Kidney (tissue), 14 donors: ENCODE measurements around the gene SLC25A30. TPM values are rescaled to one million over a fixed set of nuclear protein-coding genes. Genes with fewer than 3 reads are reported as not detected.
"Not testable (repeated sequence)": the region's sequence is repeated elsewhere in the genome, so short reads cannot be mapped to it uniquely, and the experiment has no call there.

Experiments
- DNase-seq, 5 donors: peaks; one replicate each; pipeline ENCODE4 v3.0.0-alpha.2; 2013 to 2020
- FAIRE-seq: peaks from 2 replicates; lab custom pipeline; 2012; peaks lifted over from hg19 to GRCh38; lab: Jason Lieb, UNC
- H3K27ac ChIP-seq, 2 donors: one replicate each; pipeline ENCODE4 v1.7.0; 2013; ENCODE audit warnings: low read depth in 2 of 2, low read length in 2 of 2, inconsistent platforms in 1 of 2
- H3K27me3 ChIP-seq: one replicate; pipeline ENCODE4 v1.7.1; 2013; ENCODE audit warnings: low read length, inconsistent platforms; ENCODE audit not compliant: control insufficient read depth, insufficient read depth
- H3K36me3 ChIP-seq, 3 donors: one replicate each; pipeline versions ENCODE4 v1.7.0 to v1.7.1; 2013; ENCODE audit warnings: low read length in 3 of 3, control low read depth in 1 of 3, inconsistent platforms in 1 of 3; ENCODE audit not compliant: insufficient read depth in 3 of 3, control insufficient read depth in 2 of 3
- H3K4me1 ChIP-seq, 3 donors: one replicate each; pipeline versions ENCODE4 v1.7.0 to v1.7.1; 2013; ENCODE audit warnings: low read length in 3 of 3, inconsistent platforms in 1 of 3, low read depth in 1 of 3; ENCODE audit not compliant: control insufficient read depth in 2 of 3, insufficient read depth in 2 of 3
- H3K4me3 ChIP-seq, 3 donors: one replicate each; pipeline versions ENCODE4 v1.7.0 to v1.8.1; 2013; ENCODE audit warnings: low read length in 3 of 3, control low read depth in 1 of 3, inconsistent platforms in 1 of 3
- H3K9ac ChIP-seq, 3 donors: one replicate each; pipeline versions ENCODE4 v1.7.0 to v1.7.1; 2013; ENCODE audit warnings: low read length in 3 of 3, control low read depth in 1 of 3, inconsistent platforms in 1 of 3
- H3K9me3 ChIP-seq, 3 donors: one replicate each; pipeline versions ENCODE4 v1.7.0 to v1.7.1; 2013; ENCODE audit warnings: low read length in 3 of 3, control low read depth in 1 of 3, inconsistent platforms in 1 of 3; ENCODE audit not compliant: control insufficient read depth in 2 of 3, insufficient read depth in 1 of 3
- CTCF ChIP-seq: IDR thresholded peaks from 3 replicates; pipeline ENCODE4 v1.5.1; 2012; ENCODE audit warnings: mild to moderate bottlenecking, moderate library complexity, borderline replicate concordance; ENCODE audit not compliant: insufficient read depth; ENCODE audit errors: extremely low read depth
- intact Hi-C: fragments of 100-400 bp; cut with DNase I; formaldehyde crosslinking; loops from one replicate; pipeline ENCODE4 v1.11.1; 2022
- polyA plus RNA-seq: library from polyadenylated mRNA; stranded (reverse); fragments of 350-450 nt; fragmentation: Illumina TruSeq; extraction: RNeasy Lipid Tissue Mini Kit (QIAGEN cat#74804); gene quantifications from one replicate; pipeline ENCODE4 v1.2.3, GENCODE V29; 2014; ENCODE audit warnings: low read depth, low replicate concordance; ENCODE audit not compliant: insufficient read depth
- total RNA-seq: library from RNA; stranded (reverse); fragmentation: NEBNext Ultra II Directional; extraction: Animal tissue kit (Norgen Biotek cat#: 25700); gene quantifications from one replicate; pipeline ENCODE4 v1.2.1, GENCODE V29; 2021
- donor health status: control.
- donor health status: control.
- donor health status: control.
- donor health status: control.
- donor health status: control.
- donor health status: DM: yes; HTN: yes; CAD: no.
- donor health status: Normal renal cell carcinoma (clear cell type).

SLC25A30 gene
- total and polyA plus RNA-seq, 2 donors from 2014 or later: 32.9 to 47.1 TPM

- no peak for DNase-seq
- Histone ChIP-seq H3K9me3 (no peaks in the 10 kb centered on the region), H3K27ac (no peak overlapping the region), H3K9ac (no peak overlapping the region), H3K36me3 (peaks cover 0 to 7% (median 0%) of the 10 kb centered on the region in 3 donors), H3K4me3 (no peak overlapping the region), H3K4me1 (no peaks in the 10 kb centered on the region), H3K27me3 (no peaks in the 10 kb centered on the region)
- no peak for FAIRE-seq
- intact Hi-C loops: no loop called here
- TF ChIP-seq CTCF: no peak
Measured at GRCh38 chr13:45384474-45385174, 33.5 kb downstream of the SLC25A30 start.

- FAIRE-seq, H3K27ac ChIP-seq: not testable (repeated sequence)
Measured at GRCh38 chr13:45382739-45383138, 35.4 kb downstream of the SLC25A30 start.

DNA sequence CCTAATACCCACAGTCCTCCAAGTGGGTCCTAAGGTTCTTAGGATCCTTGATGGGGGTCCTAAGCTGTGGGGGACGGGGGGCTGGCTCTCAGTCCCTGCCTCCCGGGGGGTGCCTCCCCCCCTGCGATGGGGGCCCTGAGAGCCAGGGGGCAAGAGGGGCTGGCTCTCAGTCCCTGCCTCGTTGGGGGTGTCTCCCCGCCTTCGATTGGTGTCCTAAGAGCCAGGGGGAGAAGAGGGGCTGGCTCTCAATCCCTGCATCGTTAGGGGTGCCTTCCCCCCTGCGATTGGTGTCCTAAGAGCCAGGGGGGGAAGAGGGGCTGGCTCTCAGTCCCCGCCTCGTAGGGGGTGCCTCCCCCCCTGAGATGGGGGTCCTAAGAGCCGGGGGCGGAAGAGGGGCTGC lies 37.0 kb downstream of the SLC25A30 start:
- no peak for DNase-seq
- no peak overlapping the region for H3K4me3 ChIP-seq
- intact Hi-C loops: no loop called here
- no peak for FAIRE-seq
- H3K4me1 ChIP-seq: no peaks in the 10 kb centered on the region
- TF ChIP-seq CTCF: no peak
- no peak overlapping the region for H3K27ac ChIP-seq
- H3K36me3 ChIP-seq: peaks cover 0 to 7% (median 0%) of the 10 kb centered on the region in 3 donors
- H3K9ac ChIP-seq: no peak overlapping the region
- no peaks in the 10 kb centered on the region for H3K27me3 ChIP-seq
- H3K9me3 ChIP-seq: no peaks in the 10 kb centered on the region

More at GRCh38 chr13:45382739-45383138, 35.4 kb downstream of the SLC25A30 start:
- H3K27me3 ChIP-seq, H3K9me3 ChIP-seq, H3K9ac ChIP-seq, H3K36me3 ChIP-seq, H3K4me3 ChIP-seq, DNase-seq, intact Hi-C loops, H3K4me1 ChIP-seq: not testable (repeated sequence)

DNA sequence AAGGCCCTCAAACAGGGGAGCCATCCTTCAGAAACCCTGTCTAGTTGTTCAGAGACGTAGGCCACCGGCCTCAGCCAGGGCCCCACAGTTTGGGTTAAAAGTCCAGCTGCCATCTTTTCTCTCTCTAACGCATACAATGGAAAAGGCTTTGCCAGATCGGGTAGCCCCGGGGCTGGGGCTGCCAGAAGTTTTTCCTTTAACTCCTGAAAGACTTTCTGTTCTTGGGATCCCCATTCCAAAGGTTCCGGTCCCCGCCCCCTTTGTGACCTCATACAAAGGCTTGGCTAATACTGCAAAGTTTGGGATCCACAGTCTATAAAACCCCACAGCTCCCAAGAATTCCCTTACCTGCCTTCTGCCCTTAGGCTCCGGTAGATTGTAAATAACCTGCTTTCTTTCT lies 37.5 kb downstream of the SLC25A30 start:
- DNase-seq, H3K9ac ChIP-seq, H3K4me1 ChIP-seq, H3K36me3 ChIP-seq, H3K27ac ChIP-seq, FAIRE-seq, intact Hi-C loops, H3K9me3 ChIP-seq, H3K27me3 ChIP-seq, H3K4me3 ChIP-seq: not testable (repeated sequence)

GRCh38 chr13:45379516-45379915 lies 38.7 kb downstream of the SLC25A30 start:
- intact Hi-C loops, H3K27ac ChIP-seq, DNase-seq, H3K36me3 ChIP-seq, H3K4me3 ChIP-seq, FAIRE-seq, H3K9ac ChIP-seq, H3K4me1 ChIP-seq, H3K9me3 ChIP-seq, H3K27me3 ChIP-seq: not testable (repeated sequence)

GRCh38 chr13:45378786-45379185 lies 39.4 kb downstream of the SLC25A30 start:
- H3K4me3 ChIP-seq, intact Hi-C loops, DNase-seq, H3K27ac ChIP-seq, H3K9me3 ChIP-seq, H3K36me3 ChIP-seq, FAIRE-seq, H3K27me3 ChIP-seq, H3K9ac ChIP-seq, H3K4me1 ChIP-seq: not testable (repeated sequence)

- DNase-seq, H3K27me3 ChIP-seq, H3K27ac ChIP-seq, H3K9ac ChIP-seq, H3K4me3 ChIP-seq, FAIRE-seq, H3K36me3 ChIP-seq, intact Hi-C loops, H3K9me3 ChIP-seq, H3K4me1 ChIP-seq: not testable (repeated sequence)
Measured at GRCh38 chr13:45377314-45377713, 40.9 kb downstream of the SLC25A30 start.
